T-helper 1 cell (primary cell): ENCODE data around the gene CDC42BPG.
A peak's percentile ranks its signal among the peaks of the same experiment; 100 is the strongest.

Experiments used
- DNase-seq, 5 donors: peaks; one replicate each; pipeline ENCODE4 v3.0.0-alpha.2; 2012 to 2020

Gene CDC42BPG

DNA sequence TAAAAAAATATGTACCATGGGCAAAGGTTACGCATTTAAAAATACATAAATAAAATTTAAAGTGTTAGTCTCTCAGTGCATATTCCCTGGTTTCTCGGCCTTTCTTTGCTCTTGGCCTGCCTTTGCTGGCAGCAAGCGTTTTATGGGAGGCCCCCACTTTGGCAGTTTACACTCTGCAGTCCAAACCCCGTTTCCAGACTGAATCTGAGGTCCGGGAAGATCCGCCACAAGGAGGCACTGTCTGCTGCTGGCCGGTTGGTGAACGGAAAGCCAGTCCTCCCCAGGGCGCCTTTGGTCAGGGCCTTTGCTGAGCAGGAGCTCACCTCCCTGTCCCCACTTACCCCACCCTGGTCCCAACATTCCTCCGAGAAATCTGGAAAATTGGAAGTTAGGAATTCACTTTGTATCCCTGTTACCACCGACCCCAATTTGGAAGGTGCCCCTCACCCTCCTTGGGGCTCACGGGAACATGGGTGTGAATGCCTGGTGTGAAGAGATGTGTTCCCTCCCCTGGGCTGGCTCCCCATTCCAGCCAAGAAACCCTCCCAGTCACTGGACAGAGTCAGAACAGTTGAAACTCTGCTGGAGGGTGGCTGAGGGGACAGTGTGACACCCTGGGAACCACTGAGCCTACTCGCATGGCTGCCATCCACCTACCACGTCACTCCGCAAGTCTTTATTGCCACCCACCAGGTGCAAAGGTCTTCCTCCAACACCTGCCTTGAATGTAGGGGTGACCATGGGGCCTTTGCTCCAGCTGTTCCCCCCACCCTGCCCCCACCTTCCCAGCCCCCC, 56.7 kb downstream of the CDC42BPG start:
- peak in 3 of 5 donors; percentile 38 to 53 (median 48) for DNase-seq

DNA sequence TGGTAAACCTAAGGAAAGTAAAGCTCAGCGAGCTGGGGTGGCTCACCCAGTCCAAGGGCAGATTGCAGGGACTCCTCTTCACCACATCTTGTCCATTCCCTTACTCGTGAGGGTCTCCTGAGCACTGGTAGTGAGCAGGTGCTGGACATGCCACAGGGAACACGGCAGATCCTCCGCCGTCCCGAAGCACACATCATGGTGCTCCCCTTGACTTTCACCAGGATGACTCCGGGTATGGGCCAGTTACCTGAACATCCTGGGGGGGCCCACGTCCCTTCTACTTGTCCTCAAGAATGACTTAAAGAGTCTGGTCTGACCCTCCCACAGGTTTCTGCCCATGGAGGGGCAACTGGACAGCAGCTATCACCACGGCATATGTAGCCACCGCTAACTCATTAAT, 58.1 kb downstream of the CDC42BPG start:
- no peak for DNase-seq

GRCh38 chr11:64784813-64785581, 59.5 kb downstream of the CDC42BPG start:
- DNase-seq = no peak

DNA sequence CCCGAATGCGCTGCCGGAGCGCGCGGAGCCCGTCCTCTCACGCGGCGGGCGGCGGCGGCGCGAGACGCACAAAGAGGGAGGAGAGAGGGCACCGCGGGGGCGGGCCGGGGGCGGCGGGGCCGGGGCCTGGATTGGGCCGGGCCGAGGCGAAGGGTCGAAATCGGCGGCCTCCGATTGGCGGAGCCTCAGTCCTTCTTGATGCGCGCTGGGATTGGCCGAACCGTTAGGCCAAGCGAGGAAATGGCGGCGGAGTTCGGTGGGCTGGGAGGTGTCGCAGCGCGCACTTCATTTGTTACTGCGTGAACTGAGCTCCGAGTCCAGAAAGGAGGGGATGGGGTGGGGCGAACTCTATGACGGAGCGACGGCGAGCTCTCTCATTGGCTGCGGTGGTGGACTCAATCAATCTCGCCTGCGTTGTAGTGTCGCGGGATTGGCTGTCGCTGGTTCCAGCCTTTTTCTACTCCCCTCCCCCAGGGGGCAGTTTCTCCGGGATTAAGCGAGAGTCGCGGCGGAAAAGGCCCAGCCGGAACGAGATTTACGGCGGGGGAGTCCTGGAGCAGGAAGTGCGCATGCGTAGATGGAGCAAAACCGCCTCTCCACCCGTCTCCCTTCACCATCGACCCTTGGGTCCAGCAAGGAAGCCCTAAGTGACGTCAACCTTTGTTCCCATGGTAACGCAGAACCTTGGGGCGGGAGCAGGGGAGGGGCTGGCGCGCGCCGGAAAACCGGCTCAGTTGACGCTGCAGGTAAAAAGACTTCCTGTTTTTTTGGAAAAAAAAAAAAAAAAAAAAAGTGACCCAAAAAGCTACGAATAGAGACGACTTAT, 65.8 kb downstream of the CDC42BPG start, which contains the start of gene SF1:
SF1 (minus strand) TSS at position 70 of the 826 bp plus-strand sequence. CDS start 150 bp downstream, outside the sequence.
- peak; percentile 98 to 100 (median 99) for DNase-seq

DNA sequence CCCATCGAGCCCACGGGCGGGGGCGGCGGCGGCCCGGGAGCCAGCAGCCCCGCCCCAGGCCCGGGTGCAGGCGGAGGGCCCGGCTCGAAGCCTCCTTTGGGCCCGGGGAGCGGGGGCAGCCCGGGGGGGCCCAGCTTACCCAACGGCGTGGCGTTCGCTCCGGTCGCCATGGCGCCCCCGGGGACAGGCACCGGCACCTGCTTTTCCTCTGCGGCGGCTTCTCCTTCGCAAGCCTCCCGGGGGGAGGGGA, 66.3 kb downstream of the CDC42BPG start:
- DNase-seq = peak in 1 of 5 donors; percentile 26

- DNase-seq = peak; percentile 68 to 90 (median 78)
These were observed 66.8 kb downstream of the CDC42BPG start for GRCh38 chr11:64777449-64778222.

GRCh38 chr11:64776875-64777274, 67.6 kb downstream of the CDC42BPG start:
- DNase-seq = no peak

GRCh38 chr11:64776425-64776824, 68.0 kb downstream of the CDC42BPG start:
- no peak for DNase-seq

DNA sequence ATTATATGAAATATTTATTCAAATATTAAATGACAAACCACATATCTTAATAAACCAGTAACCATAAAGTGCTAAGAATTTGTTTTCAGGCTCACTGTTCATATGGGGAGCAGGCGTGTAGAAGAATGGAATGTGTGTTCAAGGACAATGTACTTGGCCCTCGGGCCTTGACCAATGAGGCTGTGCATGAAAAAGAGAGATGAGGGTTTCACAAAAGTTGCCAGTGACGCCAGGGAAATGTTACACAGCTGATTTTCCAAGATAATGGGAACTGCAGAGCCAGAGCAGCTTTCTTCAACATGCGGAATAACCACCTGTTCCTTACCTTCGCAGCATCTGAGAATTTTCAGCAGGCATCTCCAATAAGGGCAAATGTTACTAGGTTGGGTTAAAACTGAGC, 70.3 kb downstream of the CDC42BPG start:
- DNase-seq = no peak
